Dedifferentiated amniotic fluid mesenchymal stem cell (primary cell): Measurements from ENCODE around the gene CA7.

Experiments used
- DNase-seq: peaks from one replicate; pipeline ENCODE4 v3.0.0-alpha.2; 2016; ENCODE audit errors: extremely low spot score

CA7 gene

DNA sequence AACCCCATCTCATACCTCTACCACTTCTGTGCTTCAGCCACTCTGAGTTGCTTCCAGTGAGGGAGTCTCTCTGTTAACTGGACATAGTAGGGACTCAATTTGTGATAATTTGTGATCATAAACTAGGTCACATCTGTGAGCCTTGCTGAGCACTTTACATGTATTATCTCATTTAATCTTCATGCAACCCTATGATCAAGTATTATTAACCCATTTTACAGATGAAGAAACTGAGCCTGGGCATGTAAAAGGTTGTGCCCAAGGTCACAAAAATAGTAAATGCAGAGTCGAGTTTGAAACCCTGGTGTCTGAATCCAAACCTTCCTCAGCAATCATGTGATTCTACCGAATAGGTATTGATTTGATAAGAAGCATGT lies 54.7 kb downstream of the CA7 start:
- DNase-seq: no peak

DNA sequence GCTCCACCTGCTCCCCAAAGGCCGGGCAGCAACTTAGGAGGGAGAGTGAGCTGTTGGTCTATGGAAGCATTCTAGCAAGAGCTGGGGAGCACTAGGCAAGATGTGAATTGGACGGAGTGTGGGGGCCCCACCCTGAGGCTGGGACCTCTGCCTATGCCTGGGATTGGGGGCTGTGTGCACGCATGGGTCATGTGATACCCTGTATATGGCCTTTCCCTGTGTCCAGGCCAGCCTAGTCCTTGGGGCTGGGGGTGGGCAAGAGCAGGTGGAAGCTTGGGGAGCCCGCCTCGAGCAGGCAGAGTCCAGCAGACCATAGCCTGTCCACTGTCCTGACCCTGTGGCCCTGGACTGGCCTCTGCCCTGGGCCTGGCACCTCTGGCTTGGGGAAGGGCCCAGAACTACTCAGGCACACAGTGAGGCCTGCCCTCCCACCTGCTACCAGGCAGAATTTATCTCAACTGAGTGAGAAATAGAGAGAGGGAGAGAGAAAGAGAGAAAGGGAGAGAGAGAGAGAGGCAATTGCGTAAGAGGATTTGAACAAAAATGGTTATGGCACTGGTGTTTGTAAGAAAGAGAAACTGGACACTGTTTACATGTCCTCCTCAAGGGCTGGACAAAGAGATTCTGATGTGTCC lies 55.2 kb downstream of the CA7 start:
- DNase-seq: peak; percentile 31

DNA sequence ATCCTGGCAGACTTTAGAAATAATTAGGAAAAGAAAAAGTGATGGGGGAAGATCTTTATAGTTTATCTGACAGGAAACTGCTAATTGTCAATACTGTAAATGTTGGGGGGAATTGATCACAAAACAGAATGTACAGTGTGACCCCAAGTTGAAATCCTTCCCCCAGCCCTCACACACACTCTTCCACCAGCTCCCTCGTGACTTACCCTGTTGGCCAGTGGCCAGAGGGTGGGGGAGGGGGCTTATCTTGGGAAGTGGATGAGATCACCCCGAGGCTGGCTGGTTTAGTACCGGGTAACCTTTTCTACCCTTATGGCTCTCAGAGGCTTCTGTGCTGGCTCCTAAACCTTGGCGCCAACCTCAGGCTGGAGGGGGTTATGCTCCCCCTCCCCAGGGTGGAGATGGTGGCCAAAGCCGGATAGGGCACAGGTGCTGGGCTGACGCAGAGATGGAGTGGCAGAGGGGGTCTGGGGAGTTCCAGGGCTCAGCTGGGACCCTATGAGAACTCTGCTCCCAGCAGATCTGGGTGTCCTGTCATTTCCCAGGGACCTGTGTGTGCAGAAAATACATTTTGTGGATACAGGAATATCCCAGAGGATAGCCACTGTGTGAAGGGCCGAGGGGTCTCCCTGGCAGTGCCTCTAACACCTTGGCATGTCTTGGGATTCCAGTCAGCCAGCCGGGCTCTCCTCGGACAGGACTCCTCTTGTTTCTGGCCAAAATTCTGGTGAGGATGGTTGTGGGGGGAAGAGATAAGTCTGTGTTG lies 55.9 kb downstream of the CA7 start:
- peak; percentile 33 for DNase-seq

DNA sequence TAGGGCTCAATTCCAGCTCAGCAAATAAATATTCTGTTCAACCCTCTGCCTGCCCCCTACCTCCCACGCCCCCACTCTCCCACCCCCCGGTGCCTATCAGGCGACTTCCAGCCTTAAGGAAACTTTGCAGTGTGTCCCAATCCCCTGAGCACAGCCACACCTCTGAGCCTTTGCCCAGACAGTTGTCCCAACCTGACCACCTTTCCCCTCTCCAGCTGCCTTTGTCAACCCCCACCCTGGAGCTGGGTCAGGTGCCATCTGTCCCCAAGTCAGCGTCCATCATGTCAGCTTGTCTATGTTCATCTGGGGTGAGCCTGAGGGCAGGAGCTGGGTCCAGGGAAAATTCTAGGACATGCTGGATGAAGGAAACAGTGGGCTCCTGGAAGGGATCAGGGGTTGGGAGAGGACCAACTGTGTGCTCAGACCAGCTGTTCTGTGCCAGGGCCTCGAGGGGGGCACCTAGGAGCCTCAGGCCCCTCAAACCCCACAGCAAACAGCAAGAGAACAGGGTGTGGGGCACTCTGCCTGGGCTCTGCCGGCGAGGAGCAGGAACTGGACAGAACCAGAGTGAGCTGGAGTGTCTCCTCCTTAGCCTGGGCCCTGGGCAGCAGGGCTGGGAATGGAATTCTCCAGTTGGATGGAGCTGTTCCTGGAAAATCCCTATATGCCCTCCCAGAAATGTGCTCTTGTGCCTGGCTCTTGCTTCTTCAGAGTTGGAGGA lies 56.7 kb downstream of the CA7 start:
- DNase-seq: no peak

DNA sequence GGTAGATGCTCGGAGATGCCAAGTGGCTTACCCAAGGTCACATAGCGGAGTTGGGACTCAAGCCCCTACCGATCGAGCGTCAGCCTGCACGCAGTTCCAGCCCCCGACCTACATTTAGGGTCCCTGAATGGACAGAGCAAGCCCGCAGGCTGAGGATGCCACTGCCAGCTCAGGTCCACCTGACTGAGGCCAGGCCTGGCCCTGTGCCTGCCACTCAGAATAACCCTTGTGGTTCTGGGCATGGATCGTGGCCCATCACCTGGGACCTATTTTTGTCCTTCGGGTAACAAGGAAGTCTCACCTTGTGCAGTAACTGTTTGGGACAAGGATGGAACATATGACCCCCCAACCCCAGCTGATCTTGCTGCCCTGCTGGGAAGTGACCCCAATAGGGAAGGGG lies 57.4 kb downstream of the CA7 start:
- DNase-seq: no peak

DNA sequence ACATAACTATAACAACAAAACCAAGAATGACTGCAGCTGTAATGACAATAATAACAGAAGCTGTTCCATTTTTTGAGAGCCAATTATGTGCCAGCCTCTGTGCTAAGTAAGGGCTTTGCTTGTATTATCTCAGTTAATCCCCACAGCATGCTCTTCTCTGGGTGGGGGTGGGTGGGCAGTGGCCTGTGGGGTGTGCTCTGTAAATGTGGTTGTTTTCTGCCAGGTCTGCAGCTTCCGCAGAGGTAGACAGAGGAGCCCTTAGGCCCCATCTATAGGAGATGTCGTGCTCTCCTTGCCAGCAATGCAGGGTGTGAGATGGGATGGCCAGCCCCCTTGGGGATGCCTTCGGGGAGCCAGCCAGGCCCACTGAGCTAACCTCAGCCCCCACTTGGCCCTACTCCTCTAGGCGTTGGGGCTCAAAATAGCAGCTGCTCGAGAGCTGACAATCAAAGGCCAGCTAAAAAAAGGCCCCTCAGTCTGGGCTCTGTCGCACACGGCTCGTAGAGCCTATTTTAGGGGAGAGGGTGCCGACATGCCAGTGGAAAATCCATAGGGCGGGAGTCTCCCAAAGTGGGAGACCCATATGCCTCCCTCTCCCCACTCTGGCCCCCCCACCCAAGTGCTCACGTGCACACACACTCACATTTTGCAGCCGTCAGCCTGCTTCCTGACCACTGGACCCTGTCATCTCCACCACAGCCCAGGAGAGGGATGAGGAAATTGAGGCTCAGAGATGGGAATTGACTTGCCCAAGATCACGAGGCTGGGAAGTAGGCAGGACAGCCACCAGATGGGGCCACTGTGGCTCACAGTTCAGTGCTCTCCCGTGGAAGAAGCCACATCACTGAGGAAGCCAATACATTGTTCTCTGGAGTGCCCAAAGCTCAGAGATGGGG lies 58.7 kb downstream of the CA7 start:
- DNase-seq: no peak
